ENCODE measurements around the gene CMIP. TPM values are rescaled to one million over a fixed set of nuclear protein-coding genes. Genes with fewer than 3 reads are reported as not detected.
A peak's percentile ranks its signal among the peaks of the same experiment; 100 is the strongest.

The CMIP gene
- total RNA-seq, 3 donors from 2014 or later, result 73.3 to 127 (median 79.8) TPM

- DNase-seq, result no peak
- intact Hi-C loops (cut with DNase I, micrococcal nuclease), result no loop called here
- no peak for TF ChIP-seq CTCF (IDR thresholded peaks at IDR 0.05)
- Histone ChIP-seq H3K4me1 (ENCODE audit: low read depth) (peaks cover 22% of the 10 kb centered on the region), H3K4me3 (no peak overlapping the region), H3K9me3 (no peaks in the 10 kb centered on the region), H3K36me3 (ENCODE audit: low read depth) (no peaks in the 10 kb centered on the region)
- no peak for ATAC-seq
These were observed 262.0 kb downstream of the CMIP start for GRCh38 chr16:81706327-81707295.

GRCh38 chr16:81707411-81708265, 263.0 kb downstream of the CMIP start:
- ATAC-seq (peak; percentile 76), DNase-seq (peak; percentile 90 to 91 (median 91))
- H3K4me3 ChIP-seq, result no peak overlapping the region
- no peak for TF ChIP-seq CTCF (IDR thresholded peaks at IDR 0.05)
- intact Hi-C loops (cut with DNase I, micrococcal nuclease), result no loop called here
- peaks cover 22% of the 10 kb centered on the region for H3K4me1 ChIP-seq (ENCODE audit: low read depth)
- no peaks in the 10 kb centered on the region for H3K9me3 ChIP-seq
- no peaks in the 10 kb centered on the region for H3K36me3 ChIP-seq (ENCODE audit: low read depth)

- peaks cover 22% of the 10 kb centered on the region for H3K4me1 ChIP-seq (ENCODE audit: low read depth)
- no peaks in the 10 kb centered on the region for H3K9me3 ChIP-seq
- intact Hi-C loops (cut with DNase I, micrococcal nuclease), result no loop called here
- ATAC-seq (peak; percentile 62), DNase-seq (peak in 2 of 3 donors; percentile 62 to 66)
- H3K36me3 ChIP-seq (ENCODE audit: low read depth), result no peaks in the 10 kb centered on the region
- no peak overlapping the region for H3K4me3 ChIP-seq
- TF ChIP-seq CTCF (IDR thresholded peaks at IDR 0.05), result no peak
These were observed 263.8 kb downstream of the CMIP start for GRCh38 chr16:81708266-81709015.

- TF ChIP-seq CTCF (IDR thresholded peaks at IDR 0.05), result no peak
- intact Hi-C loops (cut with DNase I, micrococcal nuclease), result no loop called here
- H3K9me3 ChIP-seq, result no peaks in the 10 kb centered on the region
- H3K4me3 ChIP-seq, result no peak overlapping the region
- ATAC-seq (no peak), DNase-seq (no peak)
- H3K4me1 ChIP-seq (ENCODE audit: low read depth), result peaks cover 22% of the 10 kb centered on the region
- H3K36me3 ChIP-seq (ENCODE audit: low read depth), result no peaks in the 10 kb centered on the region
These were observed 264.6 kb downstream of the CMIP start for GRCh38 chr16:81709016-81709900.

All from mucosa of descending colon (tissue), 3 donors.